COLO829 (cell line): ENCODE measurements around the gene GNG7.
"Not testable (repeated sequence)": the region's sequence is repeated elsewhere in the genome, so short reads cannot be mapped to it uniquely, and the experiment has no call there.

Experiments
- DNase-seq: peaks from one replicate; pipeline ENCODE4 v3.0.0; 2012; ENCODE audit warnings: low spot score

The GNG7 gene

GRCh38 chr19:2550431-2551171 lies 151.9 kb downstream of the GNG7 start:
- no peak for DNase-seq

DNA sequence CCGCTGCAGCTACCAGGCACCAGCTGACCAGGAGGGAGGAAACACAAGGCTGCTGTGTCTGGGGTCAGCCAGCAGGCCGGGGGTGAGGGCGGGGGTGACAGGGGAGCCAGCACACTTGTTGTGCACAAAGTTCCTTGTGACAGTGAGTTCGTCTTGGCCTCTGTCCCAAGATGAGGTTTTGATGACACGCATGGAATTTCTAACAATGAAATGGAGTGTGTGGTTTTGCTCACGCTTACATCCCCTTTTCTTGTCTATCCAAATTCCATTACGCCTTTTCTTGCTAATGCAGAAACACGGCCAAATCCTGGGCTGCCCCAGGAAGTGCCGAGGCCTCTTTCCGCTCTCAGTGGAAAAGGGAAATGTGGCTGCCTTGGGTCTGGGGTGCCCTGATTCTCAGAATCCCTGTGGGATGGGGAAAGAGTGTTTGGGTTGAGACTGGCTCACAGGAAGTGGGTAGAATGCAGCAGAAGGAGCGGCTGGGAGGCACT lies 152.7 kb downstream of the GNG7 start:
- peak; percentile 39 for DNase-seq

- no peak for DNase-seq
Measured at GRCh38 chr19:2548966-2549365, 153.5 kb downstream of the GNG7 start.

GRCh38 chr19:2547721-2548120 lies 154.8 kb downstream of the GNG7 start:
- DNase-seq: no peak

- DNase-seq: no peak
Measured at GRCh38 chr19:2547033-2547680, 155.3 kb downstream of the GNG7 start.

DNA sequence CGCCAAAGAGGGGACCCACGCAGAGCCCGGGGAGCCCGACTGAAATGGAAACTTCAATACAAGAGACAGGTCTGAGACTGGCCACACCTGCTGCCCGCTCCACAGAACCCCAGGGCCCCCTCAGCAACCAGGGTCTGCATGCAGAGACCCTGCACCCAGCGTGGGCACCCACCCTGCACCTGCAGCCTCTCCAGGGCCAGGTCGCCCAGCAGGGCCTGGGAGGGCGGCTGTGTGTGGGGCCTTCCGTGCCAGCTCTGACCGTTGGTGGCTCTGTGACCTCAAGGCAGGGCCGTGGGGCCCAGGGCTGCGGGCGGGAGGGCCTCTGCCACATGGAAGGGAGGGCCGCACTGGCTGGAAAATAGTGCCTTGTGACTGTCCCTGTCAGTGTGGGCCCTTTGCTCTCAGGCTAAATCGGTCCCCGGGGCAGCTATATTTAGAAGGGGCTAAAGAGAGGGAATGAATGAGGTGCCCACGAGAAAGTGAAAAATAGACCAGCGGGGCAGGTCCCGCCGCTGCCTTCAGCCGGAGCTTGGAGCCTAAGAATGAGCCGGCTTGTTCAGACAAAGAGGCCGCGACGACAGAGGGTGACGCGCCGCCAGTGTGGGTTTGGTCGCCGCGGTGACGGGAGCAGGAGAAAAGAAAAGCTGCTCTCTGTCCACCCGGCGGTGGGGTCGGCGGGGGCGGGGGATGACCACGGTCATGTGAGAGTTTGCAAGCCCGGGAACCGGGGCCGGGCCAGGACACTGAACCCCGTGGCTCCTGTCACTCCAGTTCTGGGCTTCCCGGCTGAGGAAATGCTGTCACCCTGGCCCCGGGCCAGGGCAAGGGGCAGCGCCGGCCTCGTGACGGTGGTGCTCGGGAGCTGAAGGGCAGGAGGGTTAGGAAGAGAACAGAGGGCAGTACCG lies 156.1 kb downstream of the GNG7 start:
- no peak for DNase-seq

- DNase-seq: not testable (repeated sequence)
Measured at GRCh38 chr19:2545416-2546127, 156.9 kb downstream of the GNG7 start.

GRCh38 chr19:2544576-2545415 lies 157.7 kb downstream of the GNG7 start:
- no peak for DNase-seq

GRCh38 chr19:2543463-2544442 lies 158.7 kb downstream of the GNG7 start:
- DNase-seq: peak; percentile 86

- DNase-seq: not testable (repeated sequence)
Measured at GRCh38 chr19:2543072-2543462, 159.4 kb downstream of the GNG7 start.

DNA sequence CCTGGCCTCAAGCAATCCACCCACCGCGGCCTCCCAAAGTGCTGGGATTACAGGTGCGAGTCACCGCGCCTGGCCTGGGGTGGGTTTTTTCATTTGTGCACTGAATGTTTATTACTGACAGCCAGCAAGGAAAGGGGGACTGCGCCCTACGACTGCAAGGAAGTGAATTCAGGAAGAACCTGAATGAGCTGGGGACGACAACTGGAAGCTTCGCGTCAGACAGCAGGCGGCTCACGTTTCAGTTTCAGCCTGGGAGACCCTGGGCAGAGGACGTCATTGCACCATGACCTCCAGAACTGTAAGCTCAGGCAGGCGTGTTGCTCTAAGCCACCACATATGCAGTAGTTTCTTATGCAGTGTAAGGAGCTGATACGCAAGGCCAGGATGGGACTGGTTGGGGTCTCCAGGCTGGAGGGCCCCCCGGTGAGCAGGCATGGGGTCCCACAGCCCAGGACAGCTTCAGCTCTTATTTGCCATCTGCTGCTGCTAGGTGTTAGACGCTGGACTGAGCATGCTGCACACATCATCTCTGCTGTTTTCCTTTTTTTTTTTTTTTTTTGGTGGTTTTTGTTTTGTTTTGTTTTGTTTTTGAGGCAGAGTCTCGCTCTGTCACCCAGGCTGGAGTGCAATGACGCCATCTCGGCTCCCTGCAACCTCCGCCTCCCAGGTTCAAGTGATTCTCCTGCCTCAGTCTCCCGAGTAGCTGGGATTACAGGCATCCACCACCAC lies 160.0 kb downstream of the GNG7 start:
- DNase-seq: no peak

DNA sequence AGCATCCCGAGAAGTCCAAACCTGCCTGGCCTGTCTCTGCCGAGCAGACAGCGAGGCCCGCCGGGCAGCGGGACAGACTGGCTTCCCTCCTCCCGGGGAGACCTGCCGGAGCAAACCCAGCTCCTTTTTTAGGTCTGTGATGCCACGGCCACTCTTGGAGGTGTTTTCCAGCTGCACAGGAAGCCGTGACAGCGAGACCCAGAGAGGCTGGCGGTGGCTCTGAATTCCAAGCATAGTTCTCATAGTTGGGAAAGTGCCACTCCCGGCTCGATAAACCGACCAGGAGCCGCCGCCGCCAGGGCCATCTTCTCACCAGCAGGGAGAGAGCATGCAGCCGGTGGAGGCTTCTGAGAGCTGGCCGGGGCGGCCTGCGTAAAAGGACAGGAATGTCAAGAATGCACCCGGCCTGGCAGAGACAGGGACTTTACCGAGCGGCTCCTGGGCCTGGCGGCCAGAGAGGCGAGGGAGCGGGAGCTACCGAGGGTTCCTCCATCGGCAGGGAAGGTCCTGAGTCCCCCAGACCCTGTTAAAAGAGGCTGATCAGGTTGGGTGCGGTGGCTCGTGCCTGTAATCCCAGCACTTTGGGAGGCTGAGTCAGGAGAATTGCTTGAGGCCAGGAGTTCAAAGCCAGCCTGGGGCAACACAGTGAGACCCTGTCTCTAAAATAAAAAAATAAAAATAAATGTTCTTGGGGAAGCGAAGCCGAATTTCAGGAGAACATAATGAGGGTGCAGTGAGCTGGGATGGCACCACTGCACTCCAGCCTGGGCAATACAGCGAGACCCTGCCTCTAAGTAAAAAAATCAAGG lies 161.6 kb downstream of the GNG7 start:
- DNase-seq: peak; percentile 77

- DNase-seq: no peak
Measured at GRCh38 chr19:2540251-2540645, 162.2 kb downstream of the GNG7 start.

- DNase-seq: no peak
Measured at GRCh38 chr19:2538096-2538757, 164.3 kb downstream of the GNG7 start.

DNA sequence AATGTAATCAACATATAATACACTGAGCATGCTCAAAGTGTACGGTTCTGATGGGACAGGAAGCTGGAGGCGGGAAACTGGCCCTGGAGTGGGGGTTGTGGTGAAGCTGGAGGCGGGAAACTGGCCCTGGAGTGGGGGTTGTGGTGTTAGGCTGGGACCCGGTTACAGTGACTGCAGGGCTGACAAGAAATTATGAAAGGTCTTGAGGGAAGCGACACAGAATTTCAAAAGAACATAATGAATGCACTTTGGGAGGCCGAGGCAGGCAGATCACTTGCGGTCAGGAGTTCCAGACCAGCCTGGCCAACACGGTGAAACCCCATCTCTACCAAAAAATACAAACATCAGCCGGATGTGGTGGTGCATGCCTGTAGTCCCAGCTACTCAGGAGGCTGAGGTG lies 164.9 kb downstream of the GNG7 start:
- not testable (repeated sequence) for DNase-seq

GRCh38 chr19:2536461-2536860 lies 166.0 kb downstream of the GNG7 start:
- DNase-seq: peak; percentile 49

- DNase-seq: no peak
Measured at GRCh38 chr19:2534423-2535013, 168.0 kb downstream of the GNG7 start.
